Measurements from ENCODE around the gene MYLK4.

Gene MYLK4

DNA sequence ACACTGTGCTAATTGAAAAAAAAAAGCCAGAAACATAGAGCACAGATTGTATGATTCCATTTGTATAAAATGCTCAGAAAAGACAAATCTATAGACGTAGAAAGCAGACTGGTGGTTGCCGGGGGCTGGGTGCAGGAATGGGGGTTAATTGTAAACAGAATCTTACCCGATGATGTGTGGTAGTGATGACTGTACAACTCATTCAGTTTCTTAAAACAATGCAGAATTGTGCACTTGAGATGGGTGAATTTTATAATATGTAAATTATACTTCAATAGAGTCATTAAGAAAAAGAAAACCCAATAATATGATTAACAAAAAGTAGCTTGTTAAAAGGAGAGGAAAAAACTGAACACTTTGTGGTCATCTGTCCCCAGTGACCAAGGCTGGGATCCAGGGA is 3.7 kb upstream of the MYLK4 start:
- DNase-seq = no peak

DNA sequence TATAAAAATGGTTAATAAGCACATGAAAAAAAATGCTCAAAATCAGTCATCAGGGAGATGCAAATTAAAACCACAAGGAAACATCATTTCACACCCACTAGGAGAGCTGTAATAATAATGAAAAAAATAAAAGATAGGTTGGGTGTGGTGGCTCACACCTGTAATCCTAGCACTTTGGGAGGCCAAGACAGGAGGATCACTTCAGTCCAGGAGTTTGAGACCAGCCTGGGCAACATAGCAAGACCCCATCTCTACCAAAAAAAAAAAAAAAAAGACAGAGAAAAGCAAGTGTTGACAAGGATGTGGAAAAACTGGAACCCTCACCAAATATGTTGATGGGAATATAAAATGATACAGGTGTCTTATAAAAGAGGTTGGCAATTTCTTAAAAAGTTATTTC is 3.0 kb upstream of the MYLK4 start:
- DNase-seq = no peak

DNA sequence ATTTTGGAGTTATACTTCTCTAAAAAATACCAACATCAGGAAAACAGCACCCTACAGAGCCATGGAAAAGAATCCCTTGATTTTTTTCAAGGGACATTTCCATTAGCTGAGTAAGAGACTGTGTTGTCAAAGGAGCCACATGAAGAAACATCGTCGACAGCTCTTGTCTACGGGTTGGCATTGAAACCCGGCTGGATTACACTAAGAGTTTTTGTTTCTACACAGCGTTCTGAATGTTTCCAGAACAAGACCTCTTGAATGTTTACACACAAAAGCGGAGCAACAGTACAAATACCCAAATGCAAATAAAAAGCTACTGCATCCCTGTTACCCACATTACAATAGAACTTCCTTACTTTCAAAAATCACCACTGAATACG is 2.4 kb upstream of the MYLK4 start:
- DNase-seq = no peak

DNA sequence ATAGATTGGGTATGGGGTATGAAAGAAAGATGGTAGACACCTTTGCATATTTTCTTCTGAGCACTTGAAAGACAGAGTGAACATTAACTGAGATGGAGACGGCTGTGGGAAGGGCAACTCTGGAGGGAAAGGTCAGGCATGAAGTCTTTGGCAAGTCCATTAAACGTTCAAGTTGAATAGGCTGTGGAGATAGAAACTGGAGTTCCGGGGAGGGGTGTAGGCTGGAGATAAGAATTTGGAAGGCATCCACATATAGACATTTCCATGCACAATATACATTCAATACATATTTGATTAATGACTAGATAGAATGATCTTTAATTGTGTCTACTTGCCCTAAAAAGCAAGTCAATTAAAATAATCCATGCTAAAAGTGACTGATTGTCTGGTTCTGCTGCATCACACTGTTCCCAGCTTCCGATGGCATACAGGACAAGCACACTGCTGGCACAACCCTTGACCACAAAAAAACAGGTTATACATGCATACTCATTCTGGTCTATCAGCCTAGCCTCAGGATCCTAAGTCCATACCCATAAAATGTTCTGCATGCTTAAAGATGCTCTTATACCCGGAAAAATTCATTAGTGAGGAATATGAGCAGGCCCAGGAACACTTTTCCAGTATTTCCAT is 1.9 kb upstream of the MYLK4 start:
- DNase-seq = no peak

DNA sequence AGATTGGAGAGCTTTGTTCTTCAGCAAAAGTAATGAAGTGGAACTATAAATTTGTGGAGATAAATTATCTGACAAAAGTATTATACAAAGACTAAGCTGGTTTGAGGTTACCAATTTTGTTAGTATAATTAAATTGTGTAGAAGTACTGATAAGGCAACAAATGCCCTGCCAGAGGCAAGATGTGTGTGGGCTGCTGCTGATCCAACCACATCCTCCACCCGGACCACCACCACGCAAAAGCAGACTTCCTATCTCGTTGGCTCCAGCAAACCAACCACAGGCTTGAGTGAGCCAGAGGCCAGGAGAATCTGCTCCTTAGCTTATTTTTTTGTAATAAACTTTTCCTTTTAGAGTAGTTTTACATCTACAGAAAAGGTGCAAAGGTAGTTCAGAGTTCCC is 1.1 kb upstream of the MYLK4 start:
- DNase-seq = no peak

DNA sequence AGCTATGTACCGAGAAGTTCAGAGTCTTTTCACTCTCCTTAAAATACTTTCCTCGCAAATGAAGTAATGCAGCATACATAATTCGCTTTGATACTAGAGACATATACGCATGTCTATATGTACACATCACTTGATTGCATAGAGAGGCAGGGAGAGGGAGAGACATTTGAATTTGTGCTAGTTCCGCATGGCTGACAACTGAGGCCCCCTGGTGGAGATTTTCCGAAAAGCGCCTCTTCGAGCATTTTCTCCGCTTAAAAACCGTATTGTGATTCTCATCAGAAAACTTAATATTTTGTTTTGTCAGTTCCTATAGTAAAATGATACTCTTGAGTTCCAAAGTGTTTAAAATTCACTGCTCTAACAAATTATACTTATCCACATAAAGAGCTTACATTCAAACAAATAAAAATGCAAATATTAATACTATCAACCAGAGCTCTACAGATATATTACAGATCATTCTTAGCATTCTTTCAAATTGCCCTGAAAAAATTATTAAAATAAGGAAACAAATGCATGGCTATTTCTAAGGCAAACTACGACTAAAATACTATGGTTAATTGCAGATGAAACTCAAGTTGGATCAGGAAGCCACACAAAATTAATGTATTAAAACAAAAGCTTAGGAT is 637 bp downstream of the MYLK4 start:
- no peak for DNase-seq

DNA sequence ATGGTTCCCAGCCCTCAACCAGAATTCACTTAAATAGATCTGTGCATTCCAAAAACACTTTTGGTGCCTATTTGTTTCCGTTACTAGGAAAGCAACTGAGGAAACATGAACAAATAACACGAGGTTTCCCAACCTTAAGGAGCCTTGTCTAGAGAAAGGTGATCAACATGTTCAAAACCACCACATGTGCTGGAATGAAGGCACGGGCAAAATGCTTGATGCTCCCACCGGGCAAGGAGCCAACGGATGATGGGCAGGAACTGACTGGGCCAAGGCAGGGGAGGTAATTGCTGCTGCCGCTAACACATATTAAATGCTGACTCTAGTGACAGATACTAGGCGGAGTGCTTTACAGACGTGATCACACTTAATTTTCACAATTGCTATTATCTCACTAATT is 2.5 kb downstream of the MYLK4 start:
- no peak for DNase-seq

DNA sequence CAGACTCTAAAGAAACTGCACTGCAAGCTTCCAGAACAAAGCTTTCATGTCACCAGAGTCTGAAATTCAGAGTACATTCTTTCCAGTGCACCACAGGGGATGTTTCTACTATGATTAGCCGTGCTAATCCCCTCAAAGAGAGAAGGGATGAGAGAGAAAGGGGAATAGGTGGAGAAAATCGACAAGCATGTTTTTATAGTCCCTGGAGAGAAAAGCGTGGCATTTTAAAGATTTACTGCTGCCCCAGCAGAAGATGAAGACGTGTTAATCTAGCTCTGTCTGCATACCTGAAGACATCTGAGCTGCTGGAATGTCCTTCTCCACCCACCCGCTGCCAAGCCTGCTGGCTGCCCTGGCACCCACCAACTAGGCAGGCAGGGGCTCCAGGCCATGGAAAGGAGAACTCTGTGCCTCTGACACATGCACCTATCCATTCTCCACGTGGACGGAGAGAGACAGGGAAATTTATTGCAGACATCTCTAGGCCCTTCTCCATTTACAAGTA is 4.1 kb downstream of the MYLK4 start:
- no peak for DNase-seq

DNA sequence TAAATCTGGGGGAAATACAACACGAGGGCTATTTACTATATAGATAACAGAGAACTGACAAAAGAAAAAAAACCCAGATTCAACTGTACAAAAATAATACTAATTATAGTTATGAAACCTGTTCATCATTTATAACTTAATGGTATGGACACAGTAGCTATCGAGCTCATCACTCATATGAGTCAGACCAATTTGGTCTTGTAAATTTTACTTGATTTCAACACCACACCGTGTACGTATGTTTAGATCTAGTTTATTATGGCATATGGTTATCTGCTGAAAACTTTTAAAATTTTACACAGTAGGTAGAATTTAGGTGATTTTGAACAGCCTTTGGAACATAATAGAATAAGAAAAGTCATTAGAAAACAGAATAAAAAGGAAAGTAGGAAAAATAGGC is 5.5 kb downstream of the MYLK4 start:
- DNase-seq = no peak

DNA sequence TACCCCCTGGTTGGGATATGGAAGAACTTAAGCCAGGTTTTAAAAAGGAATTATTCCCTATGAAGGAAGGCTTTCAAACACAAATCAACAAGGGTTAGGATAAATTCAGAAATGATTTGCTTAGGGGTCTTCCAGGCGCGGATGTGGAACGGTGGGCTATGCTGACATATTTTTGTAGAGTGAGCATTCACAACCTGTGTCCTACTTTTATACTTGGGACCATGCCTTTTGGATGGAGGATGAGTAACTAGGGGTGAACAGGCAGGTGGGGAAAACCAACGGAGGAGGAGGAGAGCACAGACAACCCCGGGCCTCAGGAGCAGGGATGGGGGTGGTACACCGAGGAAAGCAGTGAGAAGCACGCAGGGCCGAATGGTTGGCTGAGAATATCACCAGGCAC is 5.9 kb downstream of the MYLK4 start:
- DNase-seq = no peak

DNA sequence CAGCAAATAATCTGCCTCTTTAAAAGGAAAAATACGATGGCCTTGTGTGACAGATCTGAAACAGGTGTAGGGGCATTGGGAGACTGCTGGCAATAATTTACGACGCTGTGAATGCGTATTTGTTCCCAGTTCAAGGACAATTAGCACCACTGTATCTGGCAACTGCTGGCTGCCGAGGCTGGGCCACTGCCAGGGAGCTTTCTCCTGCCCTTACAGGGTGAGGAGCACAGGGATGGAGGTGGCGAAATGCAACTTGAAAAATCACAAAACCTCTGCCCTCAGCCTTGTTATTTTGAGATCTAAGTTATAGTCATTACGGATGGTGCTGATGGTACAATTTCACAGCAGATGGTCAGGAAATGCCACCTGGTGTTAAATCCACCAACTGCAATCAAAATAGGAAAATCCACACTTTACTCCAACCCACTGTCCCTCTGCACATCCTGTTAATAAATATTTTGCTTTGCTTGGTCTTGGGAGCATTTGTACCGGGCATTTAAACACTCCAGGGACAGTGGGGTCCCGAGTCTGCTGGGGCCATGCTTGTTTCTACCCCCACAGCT is 6.4 kb downstream of the MYLK4 start:
- DNase-seq = peak; percentile 49

DNA sequence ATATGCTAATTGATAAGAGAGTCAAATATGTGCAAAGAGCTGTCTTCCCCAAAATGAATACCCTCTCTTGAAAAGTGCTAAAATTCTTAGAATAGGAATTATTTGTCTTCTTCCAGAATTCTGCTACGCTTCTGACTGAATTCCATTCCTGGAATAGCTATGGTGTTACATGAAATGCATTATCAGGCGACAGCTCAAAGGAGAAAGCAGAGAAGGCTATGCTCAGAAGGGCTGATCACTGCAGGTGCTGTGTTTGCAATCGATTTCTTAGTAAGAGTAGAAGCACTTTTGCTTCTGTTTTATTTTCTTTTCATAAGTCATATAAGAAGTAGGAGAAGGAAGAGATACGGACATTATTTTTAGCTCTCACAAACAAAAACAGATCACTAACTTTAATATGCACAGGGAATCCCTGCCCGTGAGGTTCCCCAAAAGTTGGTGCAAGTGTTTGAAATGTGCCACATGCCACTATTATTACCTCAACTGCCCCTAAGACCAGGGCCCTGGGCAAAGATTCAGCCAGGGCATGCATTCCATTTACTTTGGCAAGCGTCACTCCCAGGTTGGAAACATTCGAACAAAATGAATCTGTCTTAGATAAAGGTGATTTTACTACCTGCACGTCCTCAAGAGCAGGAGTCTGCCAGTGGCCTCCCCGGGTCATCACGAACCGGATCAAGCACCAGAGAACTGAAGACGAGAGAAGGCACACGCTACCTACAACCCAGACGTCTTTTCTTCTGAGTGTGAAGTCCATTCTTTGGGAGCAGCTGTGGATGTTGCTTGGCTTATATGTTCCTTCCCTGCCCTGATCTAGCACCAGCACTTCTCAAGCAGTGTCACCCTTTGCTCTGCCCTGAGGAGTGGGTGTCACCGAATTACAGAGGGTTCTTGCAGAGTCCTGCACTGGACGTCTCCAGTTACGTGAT is 7.2 kb downstream of the MYLK4 start:
- no peak for DNase-seq

DNA sequence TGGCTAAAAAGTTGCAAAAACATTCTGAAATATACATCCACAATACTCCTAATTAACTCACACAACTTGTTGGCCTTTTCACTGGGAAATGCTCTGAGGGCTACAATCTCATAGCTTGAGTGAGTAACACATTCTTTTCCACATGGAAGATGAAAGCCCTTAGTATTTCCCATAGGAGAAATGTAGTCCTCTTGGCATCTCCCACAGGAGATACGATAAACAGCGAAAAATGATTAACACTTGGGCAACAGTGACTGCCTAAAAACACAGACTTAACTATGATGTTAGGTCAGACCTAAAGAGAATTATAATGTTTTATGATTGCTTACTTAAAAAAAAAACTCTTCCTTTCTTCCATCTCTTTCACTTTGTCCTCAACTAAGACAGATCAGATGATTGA is 9.0 kb downstream of the MYLK4 start:
- no peak for DNase-seq

DNA sequence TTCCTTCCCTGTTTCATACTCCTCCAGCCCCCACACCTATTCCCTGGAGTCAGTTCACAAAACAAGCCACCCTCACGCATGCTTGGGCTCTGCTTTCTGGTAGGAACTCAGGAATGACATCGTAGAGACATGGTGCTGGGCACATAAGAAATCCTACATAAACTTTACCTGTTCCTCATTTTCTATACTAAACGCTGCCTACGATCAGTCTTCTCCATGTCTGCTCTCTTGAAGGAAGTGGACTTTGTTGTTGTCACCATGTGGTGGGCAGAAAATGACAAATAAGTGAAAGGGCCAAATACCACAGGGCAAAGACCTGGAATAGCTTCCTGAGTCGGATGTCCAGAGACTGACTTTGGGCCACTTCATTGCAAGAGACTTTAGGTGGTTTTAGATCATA is 10.1 kb downstream of the MYLK4 start:
- DNase-seq = no peak

DNA sequence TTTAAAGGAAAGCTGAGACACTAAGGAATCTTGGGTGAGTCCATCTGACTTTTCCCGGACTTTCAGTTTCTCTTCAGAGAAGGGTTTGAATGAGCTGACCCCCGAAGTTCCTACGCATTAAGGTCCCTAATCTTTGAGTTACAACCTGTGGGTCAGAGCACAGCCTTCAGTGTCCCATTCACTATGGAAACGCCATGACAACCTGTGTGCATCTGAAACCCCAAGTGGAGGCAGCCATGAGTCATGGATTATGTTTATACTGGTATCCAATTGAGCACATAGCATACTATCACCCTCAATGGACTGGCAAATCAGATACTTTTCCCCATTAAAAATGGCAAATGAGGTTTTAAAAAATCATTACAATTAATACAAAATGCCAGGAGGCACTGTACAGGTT is 11.4 kb downstream of the MYLK4 start:
- DNase-seq = no peak

DNA sequence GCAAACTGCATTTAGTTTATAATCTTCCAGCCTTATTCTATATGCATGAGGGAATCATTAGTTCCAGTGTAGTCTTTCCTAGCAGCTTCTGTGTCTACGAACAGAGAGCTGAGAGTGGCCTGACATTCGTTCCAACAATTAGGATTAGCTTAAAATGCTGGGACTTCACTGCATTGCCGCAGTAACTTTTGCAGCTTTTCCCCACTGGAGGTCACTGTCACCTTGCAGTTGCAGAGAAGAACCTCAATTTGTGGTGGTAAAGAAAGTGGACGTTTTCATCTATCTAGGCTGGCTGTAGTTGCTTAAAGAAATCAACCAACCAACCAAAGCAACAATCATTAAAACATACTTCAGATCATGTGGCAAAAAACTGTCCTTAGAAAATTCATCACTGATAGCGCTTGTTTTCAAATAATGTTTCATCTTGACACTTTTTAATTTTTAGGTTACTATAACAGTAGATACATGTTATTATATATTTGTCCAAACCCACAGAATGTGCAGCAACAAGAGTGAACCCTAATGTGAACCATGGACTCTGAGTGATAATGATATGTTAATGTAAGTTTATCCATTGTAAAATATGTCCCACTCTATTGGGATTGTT is 12.2 kb downstream of the MYLK4 start:
- DNase-seq = no peak

DNA sequence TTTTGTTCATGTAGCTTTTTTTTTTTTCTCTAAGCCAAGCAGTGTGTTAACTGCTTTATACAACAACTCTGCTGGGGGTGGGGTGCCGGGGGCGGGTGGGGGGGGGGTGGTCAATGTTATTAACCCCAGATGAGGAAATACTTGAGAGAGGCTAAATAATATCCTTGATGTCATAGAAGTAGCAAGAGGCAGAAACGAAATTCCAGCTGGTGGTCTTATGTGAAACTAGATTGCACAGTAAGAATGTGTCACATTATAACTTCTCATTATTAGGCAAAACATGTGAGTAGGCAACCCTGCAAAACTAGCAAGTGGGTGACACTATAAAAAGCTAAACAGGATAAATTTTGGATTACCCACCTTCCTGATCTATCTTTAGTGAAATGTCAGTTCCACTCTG is 12.8 kb downstream of the MYLK4 start:
- DNase-seq = no peak

DNA sequence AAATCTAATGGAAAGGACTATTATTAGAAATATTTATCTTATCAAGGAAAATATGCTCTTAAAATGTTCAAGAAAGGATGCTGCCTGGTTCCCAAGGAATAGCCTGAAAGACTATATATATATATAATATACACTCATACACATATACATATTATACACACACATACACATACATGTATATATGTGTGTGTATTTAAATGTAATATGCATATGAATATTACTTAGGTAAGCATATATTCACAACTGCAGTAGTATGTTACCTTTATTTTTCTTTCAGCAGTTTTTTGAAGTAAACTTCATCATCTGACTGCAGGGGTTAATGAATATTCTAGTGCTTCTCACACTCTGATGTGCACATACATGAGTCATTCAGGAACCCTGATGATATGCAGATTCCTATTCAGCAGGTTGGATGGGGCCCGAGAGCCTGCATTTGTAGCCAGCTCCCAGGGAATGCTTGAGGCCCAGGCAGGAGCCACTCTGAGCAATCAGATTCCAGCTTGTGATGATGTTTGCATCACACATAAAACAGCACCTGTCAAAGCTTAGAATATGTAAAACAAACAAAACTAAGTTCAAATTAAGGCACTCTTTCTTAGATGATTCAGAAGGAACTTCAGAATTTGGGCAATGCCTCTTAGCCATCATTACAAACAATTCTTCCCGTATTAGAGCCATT is 16.1 kb downstream of the MYLK4 start:
- DNase-seq = no peak

DNA sequence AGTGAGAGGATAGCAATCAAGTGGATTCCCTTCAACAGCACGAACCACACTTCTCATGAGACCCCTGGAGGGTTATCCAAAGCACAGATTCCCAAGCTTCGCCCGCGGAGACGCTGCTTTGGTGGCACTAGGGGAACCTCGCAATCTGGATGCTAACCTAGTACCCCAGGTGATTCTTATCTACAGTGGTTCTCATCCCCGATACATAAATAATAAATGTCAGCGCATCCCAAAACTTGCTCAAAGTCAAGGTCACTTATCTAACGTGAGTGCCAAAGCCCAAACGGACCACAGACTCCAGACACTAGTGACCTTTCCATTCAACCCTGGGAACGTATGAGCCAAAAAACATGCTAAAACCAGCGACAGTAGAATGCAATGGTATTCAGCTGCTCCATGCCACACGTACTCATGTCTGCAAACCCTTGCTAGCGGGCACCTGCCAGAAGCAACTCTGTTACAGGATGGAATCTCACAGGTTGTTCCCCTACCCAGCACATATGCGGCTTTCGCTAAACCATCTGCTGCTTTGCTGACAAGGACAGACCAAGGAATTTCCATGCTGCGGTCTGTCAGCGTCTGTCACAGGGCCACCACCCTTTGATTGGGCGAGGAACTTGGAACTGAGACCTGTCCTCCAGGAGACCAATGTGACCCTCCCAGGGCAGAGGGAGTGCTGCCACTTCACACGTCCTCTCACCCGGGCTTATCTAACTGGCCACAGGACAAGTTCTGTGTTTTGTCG is 16.8 kb downstream of the MYLK4 start:
- no peak for DNase-seq

DNA sequence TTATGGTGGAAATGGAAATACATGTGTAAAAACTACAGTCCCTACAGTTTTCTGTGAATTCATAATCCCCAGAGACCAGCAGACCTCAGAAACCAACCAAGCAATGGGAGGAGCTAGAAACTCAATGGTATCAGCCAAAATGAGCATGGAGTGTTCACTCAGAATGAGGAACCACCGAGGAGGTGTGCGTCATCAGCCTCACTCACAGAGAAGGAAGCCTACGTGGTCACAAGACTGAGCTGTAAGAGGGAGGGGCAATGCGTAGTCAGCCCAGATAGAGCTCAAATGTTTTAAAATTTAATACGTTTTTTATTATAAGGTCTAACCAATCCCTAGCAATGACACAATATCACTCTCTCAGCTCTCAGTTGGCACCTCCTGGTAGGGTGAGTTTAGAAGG is 17.4 kb downstream of the MYLK4 start:
- DNase-seq = no peak

DNA sequence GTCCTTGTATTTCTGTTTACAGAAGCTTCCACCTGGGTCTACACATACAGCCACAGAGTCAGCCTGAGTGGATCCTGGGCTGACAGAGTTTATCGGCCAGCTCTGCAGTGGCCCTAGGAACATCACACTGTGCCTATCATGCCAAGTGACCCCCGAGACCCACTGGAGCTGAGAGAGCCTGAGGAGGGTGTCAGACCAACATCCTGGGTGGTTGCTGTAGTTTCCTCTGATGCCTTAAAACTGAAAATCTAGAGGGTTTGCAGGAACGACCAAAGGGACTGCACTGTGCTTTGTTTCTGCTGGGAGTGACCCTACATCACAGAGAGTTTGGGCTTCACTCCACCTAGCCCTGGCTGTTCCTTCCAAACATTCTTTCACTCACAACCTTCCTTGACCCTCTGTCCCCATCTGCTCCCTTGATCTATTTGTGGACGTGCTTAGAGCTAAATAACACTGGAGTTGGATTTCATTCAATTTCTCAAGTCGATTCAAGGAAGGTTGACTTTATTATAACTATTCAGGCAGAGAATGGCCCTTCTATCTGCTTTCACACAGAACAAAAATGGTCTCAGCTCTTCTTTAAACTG is 18.1 kb downstream of the MYLK4 start:
- no peak for DNase-seq

Data from NCI-H2081 treated with DMSO at 0.1 percent for 48 hours (cell line).